Loucy (cell line): ENCODE measurements around the gene PUM2.

ENCODE experiments used
- CTCF ChIP-seq: fragments of 200-600 bp; sonication (generic); conservative IDR thresholded peaks from 2 replicates; pipeline ENCODE4 v1.5.1; 2014; ENCODE audit warnings: mild to moderate bottlenecking, antibody characterized with exemption, low read length
- EZH2phosphoT487 ChIP-seq: fragments of 200-600 bp; IDR thresholded peaks from 2 replicates; pipeline ENCODE4 v1.6.1; 2018; ENCODE audit warnings: antibody characterized with exemption, mild to moderate bottlenecking, moderate library complexity, borderline replicate concordance

DNA sequence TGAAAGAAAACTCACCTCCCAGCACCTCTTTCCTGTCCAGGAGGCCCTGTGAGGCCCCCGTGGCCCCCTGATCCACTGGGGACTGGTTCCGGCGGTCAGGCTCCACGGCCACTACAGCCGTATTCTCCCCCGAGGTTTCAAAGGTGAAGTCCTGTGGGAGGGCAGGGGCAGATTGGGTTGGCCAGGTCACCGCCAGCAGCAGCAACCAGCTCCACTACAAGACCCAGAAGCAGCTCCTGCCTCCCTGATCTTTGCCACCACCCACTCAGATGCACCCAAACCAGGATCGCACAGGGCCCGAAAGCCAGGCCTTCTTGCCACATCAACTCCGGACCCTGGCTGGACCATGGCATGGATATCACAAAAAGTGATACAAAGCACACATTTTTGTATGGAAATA, 147.6 kb downstream of the PUM2 start:
- TF ChIP-seq CTCF: no peak
- TF ChIP-seq EZH2phosphoT487: no peak
